Measurements from ENCODE around the gene SFTPD. TPM values are rescaled to one million over a fixed set of nuclear protein-coding genes. Genes with fewer than 3 reads are reported as not detected.
"Not testable (repeated sequence)": the region's sequence is repeated elsewhere in the genome, so short reads cannot be mapped to it uniquely, and the experiment has no call there.

Gene SFTPD
- total and polyA plus RNA-seq, 2 experiments from 2014 or later, result 0.15 to 0.73 TPM

DNA sequence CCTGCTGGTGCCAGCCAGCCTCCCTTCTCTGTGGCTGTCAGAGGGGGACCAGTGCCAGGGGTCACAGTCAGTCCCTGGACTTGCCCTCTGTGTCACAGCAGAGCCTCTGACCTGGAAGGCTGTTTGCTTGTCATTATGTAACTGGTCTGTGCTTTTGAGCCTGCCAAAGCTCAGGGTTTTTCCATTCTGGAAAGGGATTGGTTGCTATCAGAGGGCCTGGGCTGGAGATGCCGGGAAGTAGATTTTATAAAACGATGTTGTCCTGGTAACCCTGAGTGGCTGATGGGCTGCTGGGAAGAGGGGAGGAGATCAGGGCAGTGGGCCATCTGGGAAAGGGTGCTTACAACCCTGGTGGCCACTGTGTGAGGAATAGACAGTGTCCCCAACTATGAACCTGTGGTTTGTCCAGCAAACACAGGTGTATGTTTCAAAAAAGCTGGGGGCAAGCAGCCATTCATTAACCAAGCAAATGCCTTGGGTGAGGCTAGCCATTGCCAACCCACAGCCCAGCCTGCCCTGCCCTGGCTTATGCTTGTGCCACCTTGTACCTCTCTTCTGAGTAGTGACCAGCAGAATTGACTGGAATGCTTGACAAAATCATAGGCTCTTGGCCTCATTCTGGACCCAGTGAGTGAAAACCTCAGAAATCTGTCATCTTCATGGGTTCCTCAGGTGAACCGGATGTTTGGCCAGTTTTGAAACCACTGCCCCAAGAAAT, 21.6 kb downstream of the SFTPD start:
- no peak overlapping the region for H3K27ac ChIP-seq
- H3K36me3 ChIP-seq, result no peaks in the 10 kb centered on the region
- no peak for DNase-seq (ENCODE audit: low read depth in 1 of 2, low spot score in 1 of 2)
- TF ChIP-seq CTCF (IDR thresholded peaks at IDR 0.05; ENCODE audit: low read depth, low read length), result no peak
- H3K27me3 ChIP-seq, result peaks cover 8% of the 10 kb centered on the region
- H3K4me3 ChIP-seq, result no peak overlapping the region
- no peaks in the 10 kb centered on the region for H3K9me3 ChIP-seq (ENCODE audit: low read depth)
- no peaks in the 10 kb centered on the region for H3K4me1 ChIP-seq (ENCODE audit: low read depth)

GRCh38 chr10:79926037-79926436, 22.9 kb downstream of the SFTPD start:
- Histone ChIP-seq H3K9me3 (ENCODE audit: low read depth) (no peaks in the 10 kb centered on the region), H3K36me3 (no peaks in the 10 kb centered on the region), H3K27ac (no peak overlapping the region), H3K4me3 (no peak overlapping the region), H3K27me3 (peaks cover 7% of the 10 kb centered on the region), H3K4me1 (ENCODE audit: low read depth) (no peaks in the 10 kb centered on the region)
- no peak for TF ChIP-seq CTCF (IDR thresholded peaks at IDR 0.05; ENCODE audit: low read depth, low read length)
- DNase-seq (ENCODE audit: low read depth in 1 of 2, low spot score in 1 of 2), result no peak

GRCh38 chr10:79925614-79926013, 23.3 kb downstream of the SFTPD start:
- no peak overlapping the region for H3K4me3 ChIP-seq
- no peak for TF ChIP-seq CTCF (IDR thresholded peaks at IDR 0.05; ENCODE audit: low read depth, low read length)
- H3K9me3 ChIP-seq (ENCODE audit: low read depth), result no peaks in the 10 kb centered on the region
- no peak for DNase-seq (ENCODE audit: low read depth in 1 of 2, low spot score in 1 of 2)
- H3K36me3 ChIP-seq, result no peaks in the 10 kb centered on the region
- H3K4me1 ChIP-seq (ENCODE audit: low read depth), result no peaks in the 10 kb centered on the region
- peaks cover 3% of the 10 kb centered on the region for H3K27me3 ChIP-seq
- H3K27ac ChIP-seq, result no peak overlapping the region

DNA sequence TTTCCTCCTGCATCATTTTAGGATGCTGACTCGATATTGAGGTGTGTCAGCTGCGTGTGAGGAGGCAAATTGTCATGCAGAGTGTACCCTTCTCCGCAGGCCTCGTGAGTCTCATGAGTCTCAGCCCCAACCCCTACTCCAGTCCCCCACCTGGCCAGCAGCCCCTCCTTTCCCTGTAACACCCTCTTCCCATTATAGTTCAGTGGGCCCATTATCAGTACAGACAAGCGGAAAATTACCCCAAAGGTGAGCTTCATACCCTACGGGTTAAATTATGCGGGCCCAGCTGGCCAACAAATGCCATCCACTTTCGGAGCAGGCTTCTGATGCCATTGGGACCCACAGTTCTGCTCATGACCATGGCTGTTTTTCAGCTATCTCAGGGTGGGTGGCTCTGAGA, 25.2 kb downstream of the SFTPD start:
- Histone ChIP-seq H3K36me3 (no peaks in the 10 kb centered on the region), H3K4me3 (no peak overlapping the region), H3K27ac (no peak overlapping the region), H3K4me1 (ENCODE audit: low read depth) (no peaks in the 10 kb centered on the region), H3K9me3 (ENCODE audit: low read depth) (no peaks in the 10 kb centered on the region), H3K27me3 (no peaks in the 10 kb centered on the region)
- no peak for DNase-seq (ENCODE audit: low read depth in 1 of 2, low spot score in 1 of 2)
- TF ChIP-seq CTCF (IDR thresholded peaks at IDR 0.05; ENCODE audit: low read depth, low read length), result no peak

- H3K36me3 ChIP-seq, result no peaks in the 10 kb centered on the region
- H3K9me3 ChIP-seq (ENCODE audit: low read depth), result no peaks in the 10 kb centered on the region
- no peak overlapping the region for H3K27ac ChIP-seq
- no peaks in the 10 kb centered on the region for H3K4me1 ChIP-seq (ENCODE audit: low read depth)
- no peak overlapping the region for H3K4me3 ChIP-seq
- DNase-seq (ENCODE audit: low read depth in 1 of 2, low spot score in 1 of 2), result no peak
- no peak for TF ChIP-seq CTCF (IDR thresholded peaks at IDR 0.05; ENCODE audit: low read depth, low read length)
- no peaks in the 10 kb centered on the region for H3K27me3 ChIP-seq
Observed at GRCh38 chr10:79923145-79923544, 25.8 kb downstream of the SFTPD start.

DNA sequence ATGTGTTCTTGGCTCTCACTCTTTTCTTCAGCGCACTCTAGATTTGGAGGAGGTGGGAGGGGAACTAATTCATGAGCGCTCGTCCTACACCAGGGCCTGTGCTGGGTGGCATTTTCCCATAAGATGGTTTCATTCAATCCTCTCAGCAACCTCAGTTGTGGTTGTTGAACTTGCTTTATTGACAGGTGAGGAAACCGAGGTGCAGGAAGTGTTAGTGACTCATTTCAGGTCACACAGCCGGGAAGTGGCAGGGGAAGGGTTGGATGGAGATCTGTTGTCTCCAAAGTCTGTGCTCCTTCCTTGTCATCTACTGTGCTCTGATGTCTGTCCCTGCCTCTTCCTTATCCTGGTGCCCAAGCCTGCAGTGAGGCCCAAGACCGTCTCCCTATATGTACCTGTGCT, 26.9 kb downstream of the SFTPD start:
- not testable (repeated sequence) for H3K27me3 ChIP-seq; H3K9me3 ChIP-seq (ENCODE audit: low read depth); H3K36me3 ChIP-seq; DNase-seq (ENCODE audit: low read depth in 1 of 2, low spot score in 1 of 2); H3K27ac ChIP-seq; H3K4me1 ChIP-seq (ENCODE audit: low read depth); H3K4me3 ChIP-seq

- H3K4me3 ChIP-seq, result not testable (repeated sequence)
Observed at GRCh38 chr10:79915838-79916237, 33.1 kb downstream of the SFTPD start.

More at GRCh38 chr10:79915838-79916237, 33.1 kb downstream of the SFTPD start:
- not testable (repeated sequence) for H3K9me3 ChIP-seq (ENCODE audit: low read depth); H3K36me3 ChIP-seq; H3K4me1 ChIP-seq (ENCODE audit: low read depth); H3K27me3 ChIP-seq; H3K27ac ChIP-seq
- peak in 1 of 2 donors; percentile 26 for DNase-seq (ENCODE audit: low read depth in 1 of 2, low spot score in 1 of 2)

Data from cardiac muscle cell (in vitro differentiated cells and primary cell).